Activated CD4-positive, alpha-beta T cell treated with anti-CD3 and anti-CD28 coated beads, Interleukin-2, amount 50 U/mL, for 48 hours (primary cell): ENCODE results near the gene PARP3.
A peak's percentile ranks its signal among the peaks of the same experiment; 100 is the strongest.

Experiments used
- DNase-seq, 2 experiments: peaks; one replicate each; pipeline ENCODE4 v3.0.0-alpha.2; 2020

PARP3 gene

DNA sequence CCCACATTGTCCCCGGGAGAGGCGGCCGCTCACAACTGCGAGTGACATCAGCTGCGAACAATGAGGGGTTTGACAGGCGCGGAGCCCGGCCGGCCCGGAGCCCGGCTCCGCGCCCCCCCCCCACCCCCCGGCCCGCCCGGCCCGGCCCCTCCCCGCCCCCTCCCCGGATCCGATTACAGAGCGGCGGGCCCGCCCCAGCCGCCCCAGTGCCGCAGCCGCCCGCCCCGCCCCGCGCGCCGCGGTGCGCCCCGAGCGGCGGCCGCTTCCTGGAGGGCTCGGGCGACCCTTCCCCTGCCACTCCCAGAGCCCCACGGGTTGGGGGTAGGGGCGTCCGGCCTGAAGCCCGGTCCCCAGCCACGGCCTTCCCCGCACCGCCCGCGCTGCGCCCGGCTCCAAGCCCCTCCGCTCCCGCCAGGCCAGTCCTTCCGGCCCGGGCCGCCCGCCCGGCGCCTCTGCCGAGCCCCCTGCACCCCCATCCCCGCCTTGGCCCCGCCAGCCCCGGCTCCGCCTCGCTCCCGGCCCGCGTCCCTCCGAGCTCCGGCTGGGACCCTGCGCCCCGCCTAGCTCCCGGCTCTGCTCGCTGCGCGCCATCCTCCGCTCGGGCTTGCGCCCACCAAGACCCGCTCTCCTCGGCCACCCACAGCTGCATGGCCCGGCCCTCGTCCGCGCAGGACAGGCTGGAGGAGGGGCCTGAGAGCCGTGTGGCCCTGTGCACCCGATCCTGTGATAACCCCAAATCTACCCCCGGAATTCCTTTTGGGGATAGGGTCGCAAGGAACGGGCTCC, 25.4 kb downstream of the PARP3 start, which contains the start of gene PCBP4:
TSS of gene PCBP4 (minus strand) at position 71 of the 786 bp plus-strand sequence. CDS start 6,214 bp downstream, outside the sequence.
- peak in 1 of 2 experiments; percentile 44 for DNase-seq

DNA sequence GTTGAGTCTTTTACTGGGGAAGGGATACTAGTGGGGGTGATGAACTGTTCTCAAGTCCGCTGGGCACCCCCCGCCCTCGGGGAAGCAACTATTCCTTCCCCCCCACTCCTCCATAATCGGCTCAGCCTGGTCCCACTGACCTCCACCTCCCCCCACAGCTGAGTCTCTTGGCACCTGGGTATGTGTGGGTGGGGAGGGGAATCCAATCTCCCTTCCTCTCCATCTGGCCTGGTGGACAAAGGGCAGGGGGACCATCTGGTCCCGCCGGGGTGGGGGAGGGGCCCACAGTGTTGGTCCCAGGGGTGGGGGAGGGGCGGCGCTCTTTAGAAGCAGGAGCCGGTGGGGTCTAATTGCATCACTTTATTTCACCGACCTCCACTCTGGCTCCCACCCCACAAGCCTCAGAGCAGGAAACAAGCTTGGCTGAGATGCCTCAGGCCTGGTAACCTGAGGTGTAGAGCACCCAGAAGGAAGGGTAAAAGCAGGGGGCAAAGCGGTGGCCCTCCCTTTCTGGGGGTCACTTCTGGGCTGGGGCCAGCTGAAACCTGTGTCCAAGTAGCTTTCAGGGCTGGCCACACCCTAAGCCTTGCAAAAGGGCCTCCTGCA, 26.1 kb downstream of the PARP3 start:
- no peak for DNase-seq

DNA sequence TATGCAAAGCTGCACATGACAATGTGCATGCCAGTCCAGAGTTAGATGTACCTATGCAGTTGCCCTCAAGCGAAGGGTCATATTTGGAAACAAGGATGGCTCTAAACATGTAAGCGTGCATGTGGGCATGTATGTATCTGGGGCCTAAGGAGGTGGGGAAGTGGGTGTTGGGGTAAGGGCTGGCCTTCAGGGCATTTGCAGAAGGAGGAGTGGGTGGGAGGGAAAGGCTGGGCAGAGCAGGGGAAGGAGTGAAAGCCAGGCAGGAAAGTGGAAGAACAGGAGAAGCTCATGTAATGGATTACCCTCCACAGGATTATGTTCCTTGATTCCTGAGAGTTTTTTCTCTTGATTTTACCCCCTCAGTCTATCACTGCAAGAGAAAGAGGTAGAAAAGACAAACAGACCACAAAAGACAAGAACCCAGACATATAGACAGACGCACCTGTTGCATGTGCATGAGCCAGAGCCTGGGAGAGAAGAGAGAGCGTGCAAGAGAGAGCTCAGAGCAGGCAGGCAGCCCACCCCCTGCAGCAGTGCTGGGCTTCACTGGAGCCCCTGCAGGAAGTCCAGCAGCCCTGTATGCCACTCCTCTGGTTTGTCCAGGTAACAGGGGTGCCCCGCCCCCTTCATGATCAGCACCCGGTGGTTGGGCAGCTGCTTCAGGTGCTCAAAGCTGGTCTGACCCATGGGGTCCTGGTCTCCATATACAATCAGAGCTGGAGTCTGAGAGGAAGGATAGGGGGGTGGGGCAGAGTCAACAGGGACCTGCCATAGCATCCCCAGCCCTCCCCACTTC, 26.9 kb downstream of the PARP3 start:
- no peak for DNase-seq

DNA sequence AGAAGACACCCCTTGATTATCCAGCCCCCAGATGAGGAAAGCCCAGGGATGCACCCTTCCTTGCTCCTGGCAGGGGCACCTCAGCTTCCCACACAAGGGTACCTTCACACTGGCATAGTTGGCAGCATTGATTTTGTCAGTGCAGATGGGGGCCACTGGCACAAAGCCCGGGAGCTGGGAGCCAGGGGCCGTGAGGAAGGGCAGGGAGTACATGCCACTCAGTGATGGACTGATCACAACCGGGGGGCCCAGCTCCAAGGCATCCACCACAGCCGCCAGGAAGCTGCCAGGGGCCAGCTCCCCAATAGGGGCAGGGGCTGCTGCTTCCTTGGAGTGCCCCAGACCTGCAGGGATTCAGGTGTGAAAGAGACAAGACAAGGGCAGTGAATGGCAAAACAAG, 27.7 kb downstream of the PARP3 start:
- no peak for DNase-seq

DNA sequence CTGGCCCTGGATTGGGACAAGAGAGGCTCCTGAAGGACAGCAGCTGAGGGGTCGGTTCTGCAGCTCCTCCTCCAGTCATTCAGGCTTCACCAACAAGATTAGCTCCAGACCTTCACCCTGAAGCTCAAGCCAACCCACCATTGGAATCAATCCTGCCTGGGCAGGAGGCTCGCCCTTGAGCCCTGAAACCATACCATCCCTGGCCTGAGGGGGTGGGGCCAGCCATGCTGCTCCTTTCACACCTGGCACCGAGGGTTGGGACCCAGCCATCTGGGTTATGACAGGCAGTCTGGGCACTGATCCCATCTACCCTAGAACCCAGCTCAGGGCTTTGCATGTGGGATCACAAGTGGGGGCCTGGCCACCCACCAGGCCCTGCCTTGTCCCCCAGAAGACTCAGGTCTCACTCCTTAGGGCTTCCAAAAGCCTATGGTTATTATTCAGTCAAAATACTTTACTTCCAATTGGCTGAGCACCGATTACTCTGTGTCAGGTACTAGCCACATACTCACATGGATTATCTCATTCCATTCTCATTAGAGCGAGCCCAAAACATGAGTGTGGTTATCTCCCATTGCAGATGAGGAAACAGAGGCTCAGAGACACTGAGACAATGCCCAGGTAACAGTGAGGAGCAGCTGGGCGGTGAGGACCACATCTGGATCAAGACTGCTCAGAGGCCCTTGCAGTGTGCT, 28.6 kb downstream of the PARP3 start:
- no peak for DNase-seq

DNA sequence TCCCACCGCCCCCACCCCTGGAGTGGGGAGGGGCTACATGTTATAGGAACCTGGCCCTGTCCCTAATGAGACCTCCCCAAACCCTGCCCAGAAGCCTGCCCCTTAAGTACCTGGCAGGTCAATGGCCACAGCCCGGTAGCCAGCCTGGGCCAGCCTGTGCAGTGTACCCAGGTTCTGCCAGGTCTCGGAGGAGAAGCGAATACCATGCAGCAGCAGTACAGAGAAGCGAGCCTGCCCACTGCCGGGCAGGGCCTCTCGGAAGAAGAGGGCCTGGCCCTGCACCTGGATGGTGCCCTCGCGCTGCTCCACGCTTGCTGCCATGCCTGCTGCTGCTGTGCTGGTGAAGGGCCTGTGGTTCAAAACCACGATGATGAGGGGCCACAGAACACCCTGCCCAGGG, 29.2 kb downstream of the PARP3 start:
- no peak for DNase-seq

DNA sequence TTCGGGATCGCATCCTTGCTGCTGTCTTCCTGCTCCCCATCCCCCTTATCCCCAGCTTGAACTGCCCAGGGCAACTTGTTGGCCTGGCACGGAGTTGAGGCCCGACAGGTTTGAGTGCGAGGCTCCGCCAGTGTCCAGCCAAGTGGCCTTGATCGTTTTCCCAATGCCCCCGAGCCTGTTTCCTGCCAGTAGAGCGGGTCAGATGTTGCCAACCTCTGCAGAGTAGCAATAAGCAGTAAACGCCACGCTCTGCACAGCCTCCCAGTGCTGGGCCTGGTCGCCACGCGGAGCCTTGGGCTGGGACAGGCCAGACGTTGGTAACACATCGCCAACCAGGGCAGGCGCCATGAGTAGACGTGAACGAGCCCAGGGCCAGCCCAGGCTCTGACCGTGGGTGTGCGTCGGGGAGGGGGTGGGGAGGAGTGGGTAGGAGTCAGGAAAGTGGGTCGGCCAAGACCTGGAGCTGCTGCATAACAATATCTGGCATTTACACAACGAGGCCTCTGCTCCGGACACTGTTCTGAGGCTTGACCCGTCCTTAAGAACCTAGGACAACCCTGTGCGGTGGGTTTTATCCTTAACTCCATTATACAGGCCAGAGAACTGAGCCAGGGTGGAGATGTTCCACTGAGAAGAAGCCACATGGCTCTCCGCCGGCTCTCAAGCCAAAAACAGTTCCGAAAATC, 32.3 kb downstream of the PARP3 start:
- peak in 1 of 2 experiments; percentile 50 for DNase-seq

DNA sequence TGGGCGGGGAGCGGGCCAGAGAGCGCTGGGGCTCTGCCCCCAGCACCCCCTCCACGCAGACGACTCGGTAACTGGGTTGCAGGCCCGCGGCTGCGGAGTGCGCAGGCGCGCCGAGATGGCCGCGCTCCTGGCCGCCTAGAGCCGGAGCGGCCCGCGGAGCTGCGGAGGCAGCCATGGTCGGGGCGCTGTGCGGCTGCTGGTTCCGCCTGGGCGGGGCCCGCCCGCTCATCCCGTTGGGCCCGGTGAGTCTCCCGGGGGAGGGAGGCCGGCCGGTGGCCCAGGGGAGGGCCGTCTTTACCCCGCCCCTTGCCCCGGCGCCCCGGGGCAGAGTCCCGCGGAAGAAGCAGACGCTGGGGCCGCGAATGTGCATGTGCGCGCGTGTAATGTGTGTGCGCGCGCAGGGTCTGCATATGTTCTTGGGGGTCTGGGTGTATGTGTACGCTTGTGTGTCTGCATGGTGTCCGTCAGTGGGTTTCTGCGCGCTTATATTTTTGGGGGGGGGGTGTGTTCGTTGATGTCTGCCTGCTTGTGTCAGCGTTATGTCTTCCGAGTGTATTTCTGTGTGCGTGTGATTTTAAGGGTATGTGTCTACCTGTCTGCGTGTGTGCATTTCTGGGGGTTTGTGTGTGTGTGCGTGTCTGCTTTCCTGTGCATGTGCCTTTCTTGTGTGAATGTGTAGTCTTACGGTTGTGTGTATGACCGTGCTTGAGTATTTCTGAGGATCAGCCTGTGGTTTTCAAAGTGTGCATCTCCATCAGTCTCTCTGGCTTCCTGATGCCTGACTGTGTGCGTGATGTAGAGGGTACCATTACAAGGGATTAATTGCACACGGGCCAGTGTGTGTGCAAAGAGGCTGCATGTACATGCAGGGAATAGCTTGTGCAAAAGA, 33.0 kb downstream of the PARP3 start, which contains the start of gene ABHD14A:
TSS of gene ABHD14A (plus strand) at position 102 of the 889 bp plus-strand sequence. CDS start at position 174, 72 bp downstream.
- DNase-seq: peak; percentile 69 to 76

DNA sequence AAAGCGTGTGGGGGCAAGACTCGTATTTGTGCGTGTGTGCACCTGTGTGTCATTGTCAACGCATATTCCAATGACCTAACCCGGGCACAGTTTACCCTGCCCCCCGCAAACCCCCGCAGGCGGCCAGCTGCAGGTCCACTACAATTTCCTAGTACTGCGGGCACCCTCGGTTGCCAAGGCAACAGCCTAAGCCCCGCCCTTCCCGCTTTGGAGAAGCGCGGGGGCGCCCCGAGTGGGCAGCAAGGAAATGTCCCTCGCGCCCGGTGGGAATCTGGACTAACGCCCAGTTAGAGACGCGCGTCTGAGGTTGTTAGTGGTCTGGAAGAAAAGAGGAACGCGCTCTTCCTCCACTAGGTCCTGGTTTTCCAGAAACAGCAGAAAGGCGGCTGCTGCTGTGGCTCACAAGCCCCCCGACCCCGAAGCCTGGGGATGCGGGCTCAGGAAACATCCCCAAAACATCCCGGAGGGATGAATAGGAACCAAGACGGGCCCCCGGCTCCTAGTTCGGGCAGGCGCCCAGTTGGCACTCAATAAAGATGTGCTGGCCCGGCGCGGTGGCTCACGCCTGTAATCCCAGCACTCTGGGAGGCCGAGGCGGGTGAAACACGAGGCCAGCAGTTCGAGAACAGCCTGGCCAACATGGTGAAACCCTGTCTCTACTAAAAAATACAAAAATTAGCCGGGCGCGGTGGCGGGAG, 33.8 kb downstream of the PARP3 start:
- DNase-seq: peak in 1 of 2 experiments; percentile 47

DNA sequence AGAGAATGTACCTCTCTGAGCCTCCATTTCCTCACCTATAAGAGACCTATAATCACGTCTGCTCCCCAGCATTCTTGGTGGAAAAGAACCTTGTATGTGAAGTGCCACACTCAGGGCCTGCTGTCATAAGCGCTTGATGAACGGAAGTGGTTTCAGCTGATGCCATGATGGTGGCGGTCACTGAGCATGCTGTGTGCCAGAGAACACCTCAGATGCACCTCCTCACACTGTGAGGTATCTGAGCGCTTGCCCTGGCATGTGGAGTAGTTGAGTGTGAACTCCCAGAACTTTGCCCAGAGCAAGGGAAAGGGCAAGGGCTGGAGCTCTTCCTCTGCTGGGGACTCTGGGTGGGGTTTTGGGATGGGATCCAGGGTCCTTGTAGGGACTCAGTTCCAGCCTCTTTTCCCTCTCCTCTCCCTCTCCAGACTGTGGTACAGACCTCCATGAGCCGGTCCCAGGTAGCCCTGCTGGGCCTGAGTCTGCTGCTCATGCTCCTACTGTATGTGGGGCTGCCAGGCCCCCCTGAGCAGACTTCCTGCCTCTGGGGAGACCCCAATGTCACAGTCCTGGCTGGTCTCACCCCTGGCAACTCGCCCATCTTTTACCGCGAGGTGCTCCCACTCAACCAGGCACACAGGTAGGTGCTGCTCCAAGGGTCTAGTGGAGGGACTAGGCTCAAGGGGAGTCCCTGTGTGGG, 35.4 kb downstream of the PARP3 start:
- no peak for DNase-seq

DNA sequence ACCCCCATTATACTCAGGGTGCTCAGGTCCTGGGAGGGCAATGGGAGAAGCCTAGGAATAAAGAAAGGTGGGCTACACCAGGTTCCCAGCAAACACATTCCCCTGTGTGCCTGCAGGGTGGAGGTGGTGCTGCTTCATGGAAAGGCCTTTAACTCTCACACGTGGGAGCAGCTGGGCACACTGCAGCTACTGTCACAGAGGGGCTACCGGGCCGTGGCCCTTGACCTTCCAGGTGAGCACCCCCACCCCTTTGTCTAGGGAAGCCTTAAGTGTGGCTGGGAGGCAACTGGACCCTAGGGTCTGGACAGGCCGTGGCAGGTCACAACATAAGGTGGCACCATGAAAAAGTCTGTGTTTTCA, 36.0 kb downstream of the PARP3 start:
- no peak for DNase-seq

DNA sequence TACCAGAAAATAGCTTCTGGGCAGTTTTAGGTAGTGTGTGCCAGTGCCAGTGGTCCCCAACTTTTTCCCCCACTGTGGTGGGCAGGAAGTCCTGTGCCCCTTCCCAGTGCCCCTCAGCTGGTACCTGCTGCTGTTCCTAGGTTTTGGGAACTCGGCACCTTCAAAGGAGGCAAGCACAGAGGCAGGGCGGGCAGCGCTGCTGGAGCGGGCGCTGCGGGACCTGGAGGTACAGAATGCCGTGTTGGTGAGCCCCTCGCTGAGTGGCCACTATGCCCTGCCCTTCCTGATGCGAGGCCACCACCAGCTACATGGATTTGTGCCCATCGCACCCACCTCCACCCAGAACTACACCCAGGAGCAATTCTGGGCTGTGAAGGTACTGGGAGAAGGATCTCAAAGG, 38.1 kb downstream of the PARP3 start:
- DNase-seq: no peak

DNA sequence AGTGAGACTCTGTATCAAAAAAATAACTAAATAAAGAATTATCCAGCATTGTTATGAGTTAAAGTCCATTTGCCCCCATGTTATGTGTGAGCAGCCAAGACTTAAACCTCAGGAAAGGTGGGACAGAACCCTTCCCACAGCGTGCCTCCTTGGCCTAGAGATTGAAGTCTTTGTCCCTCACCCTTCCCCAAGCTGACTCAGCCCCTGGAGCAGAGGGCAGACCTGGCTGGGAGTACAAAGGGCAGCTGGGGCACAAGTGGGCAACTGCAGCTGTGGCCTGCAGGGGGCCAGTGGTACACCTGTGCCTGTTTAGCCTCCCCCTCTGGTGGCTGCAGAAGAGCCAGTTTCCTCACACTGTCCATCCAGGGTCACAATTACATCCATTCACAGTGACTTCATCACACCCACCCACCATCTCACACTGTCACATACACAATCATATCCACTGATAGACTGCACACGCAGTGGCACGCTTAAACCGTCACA, 40.2 kb downstream of the PARP3 start:
- peak; percentile 50 to 59 for DNase-seq

DNA sequence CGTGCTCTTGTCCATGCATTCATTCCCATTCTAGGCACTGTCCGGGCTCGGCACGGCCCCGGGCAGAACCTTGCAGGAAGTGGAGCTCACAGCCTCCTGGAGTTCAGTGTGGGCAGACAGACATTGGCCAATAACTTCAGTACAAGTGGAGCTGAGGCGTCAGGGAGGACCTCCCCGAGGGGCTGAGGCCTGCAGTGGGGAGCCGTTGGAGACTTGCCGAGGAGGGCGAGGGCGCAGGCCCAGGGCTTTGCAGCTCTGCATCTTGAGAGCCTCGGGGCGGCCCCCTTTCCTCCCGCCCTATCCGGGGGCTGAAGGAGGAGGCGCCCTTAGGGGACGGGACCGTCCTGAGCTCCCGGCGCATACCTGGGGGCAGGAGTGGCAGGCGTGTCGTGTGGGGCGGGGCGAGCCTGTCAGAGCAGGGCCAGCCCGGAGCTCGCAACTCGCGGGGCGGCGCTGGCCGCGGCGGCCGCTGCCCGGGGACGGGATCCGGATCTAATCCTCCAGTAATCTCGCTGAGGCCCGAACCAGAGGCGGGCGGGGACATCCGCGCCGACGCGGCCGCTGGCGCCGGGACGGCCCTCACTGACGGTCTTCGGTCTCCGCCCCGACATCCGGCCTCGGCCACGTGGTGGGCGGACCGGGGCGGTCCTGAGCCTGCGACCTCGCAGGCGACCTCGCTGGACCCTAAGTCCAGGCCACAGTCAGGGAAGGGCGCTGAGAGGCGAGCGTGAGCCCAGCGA, 40.8 kb downstream of the PARP3 start, which contains the start of gene ACY1:
TSS of gene ACY1 (plus strand) at position 698 of the 740 bp plus-strand sequence. CDS start 530 bp downstream, outside the sequence.
- DNase-seq: peak; percentile 83 to 86

DNA sequence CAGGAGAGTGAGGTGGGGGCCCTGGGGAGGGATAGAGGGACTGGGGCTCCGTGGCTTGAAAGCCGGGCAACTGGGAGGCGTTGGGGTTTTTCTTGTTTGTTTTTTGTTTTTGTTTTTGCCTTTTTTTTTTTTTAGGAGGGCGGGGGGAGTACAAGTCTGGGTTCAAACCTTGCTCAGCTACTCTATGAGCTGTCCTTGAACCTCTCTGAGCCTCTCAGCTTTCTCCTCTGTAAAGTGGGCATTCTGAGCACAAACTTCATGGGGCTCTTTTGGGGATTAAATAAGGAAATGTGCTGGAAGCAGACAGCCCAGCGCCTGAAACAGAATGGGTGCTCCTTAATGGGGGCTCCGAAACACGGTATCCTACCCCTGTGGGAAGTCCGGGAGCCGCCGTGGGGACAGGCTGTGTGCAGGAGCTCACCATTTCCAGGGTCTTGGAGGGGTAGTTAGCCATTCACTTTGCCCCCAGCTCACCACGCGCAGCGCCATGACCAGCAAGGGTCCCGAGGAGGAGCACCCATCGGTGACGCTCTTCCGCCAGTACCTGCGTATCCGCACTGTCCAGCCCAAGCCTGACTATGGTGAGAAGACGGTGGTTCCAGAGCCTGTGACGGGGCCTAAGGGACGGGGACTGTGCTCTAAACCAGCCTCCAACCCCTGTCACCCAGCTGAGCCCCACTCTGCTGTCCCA, 41.6 kb downstream of the PARP3 start:
- no peak for DNase-seq

DNA sequence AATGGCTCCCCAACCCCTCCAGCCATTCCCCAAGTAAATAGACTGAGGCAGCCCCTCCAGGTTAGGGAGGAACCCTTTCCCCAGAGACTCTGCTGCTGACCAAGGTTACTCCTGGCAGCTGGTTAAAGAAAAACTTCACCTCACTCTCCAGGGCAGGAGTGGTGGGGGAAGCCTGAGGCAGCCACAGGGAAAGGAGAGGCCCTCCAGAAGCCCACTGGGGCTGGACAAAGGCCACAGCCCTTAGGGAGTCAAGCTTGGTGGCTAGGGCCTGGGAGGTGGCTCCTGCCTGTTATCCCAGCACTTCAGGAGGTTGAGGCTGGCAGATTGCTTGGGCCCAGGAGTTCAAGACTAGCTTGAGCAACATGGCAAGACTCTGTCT, 42.1 kb downstream of the PARP3 start:
- no peak for DNase-seq

DNA sequence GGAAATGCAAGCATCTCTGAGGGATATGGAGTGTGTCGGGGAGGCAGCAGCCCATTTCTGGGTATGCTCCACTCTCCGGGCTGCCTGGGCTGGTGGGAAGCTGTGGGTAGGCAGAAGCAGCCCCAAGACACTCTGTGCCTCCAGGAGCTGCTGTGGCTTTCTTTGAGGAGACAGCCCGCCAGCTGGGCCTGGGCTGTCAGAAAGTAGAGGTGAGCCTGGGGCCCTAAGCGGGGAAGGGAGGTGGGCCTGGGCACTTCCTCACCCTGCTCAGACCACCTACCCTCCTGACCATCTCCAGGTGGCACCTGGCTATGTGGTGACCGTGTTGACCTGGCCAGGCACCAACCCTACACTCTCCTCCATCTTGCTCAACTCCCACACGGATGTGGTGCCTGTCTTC, 42.9 kb downstream of the PARP3 start:
- DNase-seq: no peak
